ENCODE results near the gene CADM2.

- TF ChIP-seq CTCF (IDR thresholded peaks at IDR 0.05; ENCODE audit: insufficient read depth, low read depth, low read length), result no peak
- no peak for TF ChIP-seq EZH2 (IDR thresholded peaks at IDR 0.05; ENCODE audit: insufficient read depth, low read length)
Measured at GRCh38 chr3:85481411-85482212, 522.8 kb downstream of the CADM2 start.
